Raji (cell line): Measurements from ENCODE around the gene ACAD11.

Experiments used
- POLR2A ChIP-seq: IDR thresholded peaks from 2 replicates; pipeline ENCODE4 v1.6.1; 2011; ENCODE audit warnings: low read depth, low read length, control low read depth; ENCODE audit not compliant: insufficient read depth

Gene ACAD11

GRCh38 chr3:132657869-132658747 is 1.5 kb downstream of the ACAD11 start:
- TF ChIP-seq POLR2A = no peak

GRCh38 chr3:132655471-132655870 is 4.1 kb downstream of the ACAD11 start:
- TF ChIP-seq POLR2A = no peak

- TF ChIP-seq POLR2A = no peak
Observed at GRCh38 chr3:132654721-132655120, 4.9 kb downstream of the ACAD11 start.

- no peak for TF ChIP-seq POLR2A
Observed at GRCh38 chr3:132654190-132654589, 5.4 kb downstream of the ACAD11 start.

- TF ChIP-seq POLR2A = no peak
Observed at GRCh38 chr3:132652640-132653270, 6.9 kb downstream of the ACAD11 start.

- no peak for TF ChIP-seq POLR2A
Observed at GRCh38 chr3:132650153-132650552, 9.5 kb downstream of the ACAD11 start.

- no peak for TF ChIP-seq POLR2A
Observed at GRCh38 chr3:132645058-132645457, 14.6 kb downstream of the ACAD11 start.

DNA sequence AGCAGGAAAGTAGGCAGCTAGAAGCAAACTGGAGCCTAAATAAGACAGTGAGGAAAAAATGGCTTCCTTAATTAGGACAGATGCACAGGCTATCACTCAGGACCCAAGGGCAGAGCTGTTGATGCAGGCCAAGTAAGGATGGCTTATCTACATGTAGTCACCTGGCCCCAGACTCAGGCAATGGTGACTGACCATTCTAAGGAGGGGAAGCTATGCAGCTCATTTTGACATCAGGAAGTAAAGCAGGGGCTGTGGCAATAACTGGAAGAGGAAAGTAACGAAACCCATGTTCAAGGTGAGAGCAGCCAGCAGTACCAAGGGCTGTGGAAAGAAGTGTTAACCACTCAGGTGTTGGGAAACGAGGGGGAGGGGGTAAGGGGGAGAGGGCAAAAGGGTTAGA is 16.2 kb downstream of the ACAD11 start:
- no peak for TF ChIP-seq POLR2A

DNA sequence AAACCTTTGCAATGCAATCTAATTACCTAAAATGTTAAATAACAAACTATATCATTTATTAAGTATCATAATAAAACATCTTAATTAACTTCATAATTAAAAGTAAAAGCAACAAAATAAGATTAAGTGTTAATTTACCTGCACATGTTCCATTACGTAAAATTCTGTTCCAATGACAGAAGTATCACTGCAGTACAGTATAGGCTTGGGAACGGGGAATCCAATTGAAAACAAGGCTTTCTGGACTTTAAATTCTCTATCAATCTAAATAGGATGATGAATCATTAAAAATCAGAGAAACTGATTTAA is 17.1 kb downstream of the ACAD11 start:
- TF ChIP-seq POLR2A = no peak

DNA sequence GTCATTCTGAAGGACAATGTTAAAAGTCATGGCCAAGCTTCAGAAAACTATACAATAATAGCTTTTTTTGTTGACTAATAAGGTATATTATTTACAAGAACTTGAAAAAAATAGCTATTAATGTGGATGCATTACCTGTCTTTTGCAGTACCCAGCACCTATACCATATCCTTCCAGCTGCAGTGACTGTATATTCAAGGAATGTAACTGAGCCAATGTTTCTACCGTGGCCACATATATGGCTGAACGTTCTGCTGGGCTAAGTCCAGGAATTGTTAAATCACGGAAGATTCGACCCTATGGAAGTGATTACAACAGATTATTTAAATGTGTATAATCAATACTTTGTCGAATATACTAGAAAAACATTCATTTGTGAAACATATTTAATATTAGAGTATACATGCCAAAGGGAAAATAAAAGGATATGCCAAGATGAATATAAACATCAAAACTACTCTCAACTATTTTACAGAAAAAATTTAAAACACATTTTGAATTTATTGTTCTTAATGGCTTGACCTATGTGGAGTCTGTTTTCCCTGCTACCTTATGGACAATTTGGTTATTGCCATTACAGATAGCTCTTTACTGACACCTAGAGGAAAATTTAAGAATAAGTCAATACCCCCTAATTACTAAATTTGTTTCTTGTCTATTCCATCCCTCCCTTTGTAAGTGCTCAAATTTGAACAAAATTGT is 17.6 kb downstream of the ACAD11 start:
- TF ChIP-seq POLR2A = no peak

DNA sequence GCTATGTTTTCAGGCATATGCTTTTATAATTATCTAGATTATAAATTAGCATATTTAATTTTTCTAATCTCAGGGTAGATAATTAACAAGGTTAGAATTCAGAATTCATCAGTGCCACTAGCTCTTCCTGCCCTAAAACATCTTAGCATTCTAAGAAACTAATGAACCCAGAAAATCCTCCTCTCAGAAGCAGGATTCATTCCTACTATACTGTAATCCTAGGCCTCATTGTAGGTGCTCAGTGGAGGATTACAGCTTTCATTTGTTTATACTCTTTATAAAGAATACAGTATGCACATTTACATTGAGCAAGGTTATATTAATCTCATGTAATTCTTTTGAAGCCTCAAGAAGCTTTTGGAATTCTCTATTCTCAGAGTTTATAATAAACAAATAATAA is 20.9 kb downstream of the ACAD11 start:
- TF ChIP-seq POLR2A = no peak

- no peak for TF ChIP-seq POLR2A
Observed at GRCh38 chr3:132637590-132637989, 22.0 kb downstream of the ACAD11 start.

- no peak for TF ChIP-seq POLR2A
Observed at GRCh38 chr3:132635052-132635451, 24.6 kb downstream of the ACAD11 start.

GRCh38 chr3:132630612-132631011 is 29.0 kb downstream of the ACAD11 start:
- TF ChIP-seq POLR2A = no peak

DNA sequence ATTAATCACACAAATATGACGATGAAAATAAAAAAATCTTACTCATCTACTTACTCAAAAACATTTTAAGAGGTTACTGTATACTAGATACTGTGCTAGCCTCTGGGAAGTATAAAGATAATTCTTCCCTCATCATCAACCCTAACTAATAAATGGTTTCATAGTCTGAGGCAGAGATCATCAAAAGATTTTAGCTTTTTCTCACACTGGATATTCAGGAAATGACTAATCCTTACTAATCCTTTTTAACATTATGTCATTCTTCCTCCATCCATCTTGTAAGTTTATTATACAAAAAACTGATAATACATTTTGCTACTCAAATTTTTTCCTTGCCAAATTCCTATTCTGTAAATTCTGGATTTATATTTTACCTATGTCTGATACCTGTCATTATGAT is 29.7 kb downstream of the ACAD11 start:
- no peak for TF ChIP-seq POLR2A

GRCh38 chr3:132628157-132628556 is 31.5 kb downstream of the ACAD11 start:
- TF ChIP-seq POLR2A = no peak
